ENCODE data around the gene MAGIX.

The MAGIX gene

GRCh38 chrX:49186125-49187027 lies 23.8 kb downstream of the MAGIX start, which contains the start of gene PRICKLE3 (continued):
- TF ChIP-seq ZNF148 (tag by site-specific recombination; IDR thresholded peaks at IDR 0.05; ENCODE audit: borderline replicate concordance) (no peak), SETDB1 (IDR thresholded peaks at IDR 0.05; ENCODE audit: insufficient read length, low read length) (no peak), ZNF169 (tag by site-specific recombination; IDR thresholded peaks at IDR 0.05) (no peak), ZNF76 (tag by site-specific recombination; IDR thresholded peaks at IDR 0.05; ENCODE audit: borderline replicate concordance, low read depth) (peak; percentile 68; the same call in 1 of the 2 replicates), ZNF843 (tag by site-specific recombination; IDR thresholded peaks at IDR 0.05) (no peak), ZFP3 (tag by site-specific recombination; IDR thresholded peaks at IDR 0.05; ENCODE audit: low read depth) (no peak), REST (tag by site-specific recombination; IDR thresholded peaks at IDR 0.05) (no peak), ZNF707 (tag by site-specific recombination; IDR thresholded peaks at IDR 0.05) (no peak)

- Histone ChIP-seq H3K4me1 (ENCODE audit: control insufficient read depth, insufficient read depth, low read length) (peaks cover 2% of the 10 kb centered on the region; the same call in 1 of the 2 replicates), H3K36me3 (ENCODE audit: control insufficient read depth in 2 of 2, insufficient read depth in 1 of 2, low read length in 2 of 2) (peaks cover 10 to 16% of the 10 kb centered on the region in 2 experiments; a peak in 2 of 3 replicates), H3K9me3 (ENCODE audit: control insufficient read depth, insufficient read depth, low read depth, low read length) (no peaks in the 10 kb centered on the region), H3K27ac (ENCODE audit: extremely low read depth, low read depth, low read length) (no peak overlapping the region), H3K4me3 (ENCODE audit: low read depth, low read length) (no peak overlapping the region)
- CTCF ChIA-PET: interaction anchor here (0.5 to 0.9 kb wide), 3 partner anchors 14 to 24 kb away, joined by 3 to 4 read pairs (median 4); no protein-coding TSS in a partner anchor
- TF ChIP-seq ZNF791 (tag by site-specific recombination; IDR thresholded peaks at IDR 0.05): no peak
- TF ChIP-seq ZNF600 (tag by site-specific recombination; IDR thresholded peaks at IDR 0.05): no peak
- peak; percentile 47; the same call in 1 of the 2 replicates for TF ChIP-seq WT1 (tag by site-specific recombination; IDR thresholded peaks at IDR 0.05)
- POLR2A ChIA-PET: no interaction called here
These were observed 24.5 kb downstream of the MAGIX start for GRCh38 chrX:49187028-49187394.

GRCh38 chrX:49187526-49187925 lies 25.0 kb downstream of the MAGIX start:
- Histone ChIP-seq H3K4me1 (ENCODE audit: control insufficient read depth, insufficient read depth, low read length) (peaks cover 2% of the 10 kb centered on the region; the same call in 1 of the 2 replicates), H3K9me3 (ENCODE audit: control insufficient read depth, insufficient read depth, low read depth, low read length) (no peaks in the 10 kb centered on the region), H3K36me3 (ENCODE audit: control insufficient read depth in 2 of 2, insufficient read depth in 1 of 2, low read length in 2 of 2) (peaks cover 8 to 10% of the 10 kb centered on the region in 2 experiments; a peak in 2 of 3 replicates), H3K4me3 (ENCODE audit: low read depth, low read length) (no peak overlapping the region), H3K27ac (ENCODE audit: extremely low read depth, low read depth, low read length) (no peak overlapping the region)
- ChIA-PET CTCF (no interaction called here), POLR2A (no interaction called here)
- TF ChIP-seq ZNF174 (tag by site-specific recombination; IDR thresholded peaks at IDR 0.05) (no peak), ZNF335 (tag by site-specific recombination; conservative IDR thresholded peaks at IDR 0.05) (no peak), ZNF530 (tag by site-specific recombination; IDR thresholded peaks at IDR 0.05; ENCODE audit: low read depth) (no peak), ZBTB49 (tag by site-specific recombination; IDR thresholded peaks at IDR 0.05; ENCODE audit: low read depth) (no peak), ZNF398 (tag by site-specific recombination; IDR thresholded peaks at IDR 0.05) (no peak), SCRT1 (tag by site-specific recombination; IDR thresholded peaks at IDR 0.05; ENCODE audit: borderline replicate concordance) (no peak), ZNF585B (tag by site-specific recombination; IDR thresholded peaks at IDR 0.05) (no peak), ZNF626 (tag by site-specific recombination; IDR thresholded peaks at IDR 0.05) (no peak)

All from HEK293 (cell line).